ENCODE results near the gene FAM241A.
"Not testable (repeated sequence)": the region's sequence is repeated elsewhere in the genome, so short reads cannot be mapped to it uniquely, and the experiment has no call there.

Gene FAM241A

DNA sequence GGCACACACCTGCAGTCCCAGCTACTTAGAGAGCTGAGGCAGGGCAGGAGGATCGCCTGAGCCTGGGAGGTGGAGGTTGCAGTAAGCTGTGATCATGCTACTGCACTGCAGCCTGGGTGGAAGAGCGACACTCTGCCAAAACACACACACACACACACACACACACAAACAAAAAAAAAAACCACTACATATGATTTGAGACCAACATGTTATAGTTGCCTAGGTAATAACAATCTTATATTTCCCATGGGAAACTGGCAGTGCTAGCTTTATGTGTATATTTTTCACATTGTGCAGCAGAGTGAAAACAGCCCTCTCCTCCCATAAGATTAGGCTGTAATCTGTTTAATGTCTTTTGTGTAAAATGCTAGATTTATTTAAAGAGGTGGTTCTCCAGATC, 3.1 kb upstream of the FAM241A start:
- Histone ChIP-seq H3K4me3 (ENCODE audit: low read length) (no peak overlapping the region), H3K9ac (ENCODE audit: low read length) (no peak overlapping the region), H3K36me3 (ENCODE audit: control insufficient read depth, insufficient read depth, low read length) (no peaks in the 10 kb centered on the region), H3K27ac (ENCODE audit: low read depth, low read length) (no peak overlapping the region), H3K27me3 (ENCODE audit: control insufficient read depth, insufficient read depth, low read length) (no peaks in the 10 kb centered on the region), H3K4me1 (ENCODE audit: control insufficient read depth, insufficient read depth, low read length) (peaks cover 6% of the 10 kb centered on the region)

DNA sequence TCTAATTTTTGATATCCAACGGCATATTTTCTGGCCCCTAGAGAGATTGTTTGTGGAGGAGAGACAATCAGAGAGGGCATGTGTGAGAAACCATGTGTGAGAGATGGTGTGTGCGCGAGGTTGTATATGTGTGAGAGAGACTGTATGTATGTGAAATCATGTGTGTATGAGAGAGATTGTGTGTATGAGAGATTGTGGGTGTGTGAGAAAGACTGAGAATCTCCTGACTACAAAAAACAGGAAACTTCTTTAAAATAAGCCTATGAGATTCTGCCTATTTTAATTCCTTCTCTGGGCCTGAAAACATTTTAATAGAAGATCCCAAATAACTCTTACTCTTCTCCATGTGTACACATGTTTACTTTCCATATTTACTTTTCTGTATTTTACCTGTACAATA, 1.5 kb upstream of the FAM241A start:
- Histone ChIP-seq H3K36me3 (ENCODE audit: control insufficient read depth, insufficient read depth, low read length) (no peaks in the 10 kb centered on the region), H3K27ac (ENCODE audit: low read depth, low read length) (no peak overlapping the region), H3K4me1 (ENCODE audit: control insufficient read depth, insufficient read depth, low read length) (peaks cover 6% of the 10 kb centered on the region), H3K4me3 (ENCODE audit: low read length) (no peak overlapping the region), H3K9ac (ENCODE audit: low read length) (no peak overlapping the region), H3K27me3 (ENCODE audit: control insufficient read depth, insufficient read depth, low read length) (no peaks in the 10 kb centered on the region)

DNA sequence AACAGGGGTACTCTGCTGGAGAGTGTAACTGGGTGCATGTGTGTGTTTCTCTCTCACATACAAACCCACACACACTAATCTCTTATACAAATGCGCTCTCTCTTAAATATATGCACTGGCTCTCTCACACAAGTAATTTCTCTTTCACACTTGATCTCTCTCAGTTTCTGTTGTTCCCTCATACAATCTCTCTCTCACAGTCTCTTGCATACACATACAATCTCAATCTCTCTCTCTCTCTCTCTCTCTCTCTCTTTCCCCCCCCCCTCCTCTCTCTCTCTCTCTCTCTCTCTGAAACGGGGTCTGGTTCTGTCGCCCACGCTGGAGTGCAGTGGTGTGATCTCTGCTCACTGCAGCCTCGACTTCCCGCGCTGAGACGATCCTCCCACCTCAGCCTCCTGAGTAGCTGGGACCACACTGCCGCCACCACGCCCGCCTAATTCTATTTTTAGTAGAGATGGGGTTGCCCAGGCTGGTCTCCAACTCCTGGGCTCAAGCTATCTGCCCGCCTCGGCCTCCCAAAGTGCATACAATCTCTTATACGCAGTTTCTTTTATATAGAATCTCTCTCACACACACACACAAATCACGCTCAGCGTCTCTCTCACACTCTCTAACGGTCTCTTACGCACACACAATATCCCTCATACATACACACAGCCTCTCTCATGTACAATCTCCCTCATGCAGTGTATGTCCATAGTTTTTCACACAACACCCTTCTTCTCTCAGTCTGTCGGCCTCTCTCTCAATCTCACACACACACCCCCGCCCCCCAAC, 518 bp upstream of the FAM241A start:
- peak overlapping the region; percentile 80 for H3K27ac ChIP-seq (ENCODE audit: low read depth, low read length)
- no peaks in the 10 kb centered on the region for H3K27me3 ChIP-seq (ENCODE audit: control insufficient read depth, insufficient read depth, low read length)
- H3K9ac ChIP-seq (ENCODE audit: low read length) = no peak overlapping the region
- no peaks in the 10 kb centered on the region for H3K36me3 ChIP-seq (ENCODE audit: control insufficient read depth, insufficient read depth, low read length)
- peak overlapping the region; percentile 3 for H3K4me3 ChIP-seq (ENCODE audit: low read length)
- H3K4me1 ChIP-seq (ENCODE audit: control insufficient read depth, insufficient read depth, low read length) = peaks cover 6% of the 10 kb centered on the region

DNA sequence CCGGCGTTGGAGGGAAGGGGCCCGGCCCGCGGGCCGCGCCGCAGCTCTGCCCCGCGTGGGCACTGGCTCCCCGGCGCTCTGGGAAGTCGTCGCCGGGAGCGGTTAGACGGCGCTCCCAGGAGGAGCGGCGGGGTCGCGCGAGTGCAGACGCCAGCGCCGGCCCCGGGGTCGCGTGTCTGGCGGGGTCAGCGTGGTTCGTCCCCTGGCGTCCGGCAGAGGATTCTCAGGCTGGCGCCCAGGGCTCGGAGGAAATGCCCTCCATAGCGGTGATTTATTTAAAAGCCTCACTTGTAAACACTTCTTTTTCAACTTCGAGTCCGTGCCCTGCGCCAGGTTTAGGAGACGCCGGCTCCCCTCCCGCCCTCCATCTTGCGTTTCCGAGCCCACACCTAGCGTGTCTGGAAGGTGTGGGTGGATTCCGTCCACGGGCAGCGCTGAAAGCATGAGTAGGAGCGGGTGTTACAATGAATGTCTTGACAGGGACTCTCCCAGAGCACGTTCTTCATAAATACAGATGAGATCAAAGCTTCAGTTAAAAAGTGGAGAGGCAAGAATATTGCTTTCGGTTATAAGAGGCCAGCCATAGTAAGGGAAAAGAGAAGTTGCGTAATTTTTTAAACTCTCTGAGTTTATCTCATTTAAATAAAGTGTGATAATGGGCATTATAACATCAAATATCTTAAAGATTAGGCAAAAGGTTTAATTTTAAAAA, 692 bp downstream of the FAM241A start:
- Histone ChIP-seq H3K4me1 (ENCODE audit: control insufficient read depth, insufficient read depth, low read length) (peaks cover 6% of the 10 kb centered on the region), H3K4me3 (ENCODE audit: low read length) (peak overlapping the region; percentile 69), H3K27me3 (ENCODE audit: control insufficient read depth, insufficient read depth, low read length) (no peaks in the 10 kb centered on the region), H3K27ac (ENCODE audit: low read depth, low read length) (peak overlapping the region; percentile 80), H3K36me3 (ENCODE audit: control insufficient read depth, insufficient read depth, low read length) (no peaks in the 10 kb centered on the region), H3K9ac (ENCODE audit: low read length) (no peak overlapping the region)

DNA sequence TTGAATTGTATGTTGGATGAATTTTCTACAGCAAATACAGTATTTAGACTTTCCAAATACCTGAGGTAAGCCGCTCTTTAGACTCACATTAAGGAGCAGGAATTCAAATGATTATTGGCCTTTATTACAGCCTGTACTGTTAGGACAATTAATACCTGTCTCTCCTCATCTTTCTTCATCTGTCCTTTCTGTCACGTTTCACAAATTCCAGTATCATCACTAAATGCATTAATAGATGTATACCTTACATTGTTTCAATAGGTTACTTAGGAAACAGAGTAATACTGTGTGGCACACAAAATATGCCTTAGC, 1.2 kb downstream of the FAM241A start:
- H3K27me3 ChIP-seq (ENCODE audit: control insufficient read depth, insufficient read depth, low read length) = no peaks in the 10 kb centered on the region
- H3K27ac ChIP-seq (ENCODE audit: low read depth, low read length) = no peak overlapping the region
- H3K9ac ChIP-seq (ENCODE audit: low read length) = no peak overlapping the region
- peak overlapping the region; percentile 69 for H3K4me3 ChIP-seq (ENCODE audit: low read length)
- peaks cover 6% of the 10 kb centered on the region for H3K4me1 ChIP-seq (ENCODE audit: control insufficient read depth, insufficient read depth, low read length)
- no peaks in the 10 kb centered on the region for H3K36me3 ChIP-seq (ENCODE audit: control insufficient read depth, insufficient read depth, low read length)

DNA sequence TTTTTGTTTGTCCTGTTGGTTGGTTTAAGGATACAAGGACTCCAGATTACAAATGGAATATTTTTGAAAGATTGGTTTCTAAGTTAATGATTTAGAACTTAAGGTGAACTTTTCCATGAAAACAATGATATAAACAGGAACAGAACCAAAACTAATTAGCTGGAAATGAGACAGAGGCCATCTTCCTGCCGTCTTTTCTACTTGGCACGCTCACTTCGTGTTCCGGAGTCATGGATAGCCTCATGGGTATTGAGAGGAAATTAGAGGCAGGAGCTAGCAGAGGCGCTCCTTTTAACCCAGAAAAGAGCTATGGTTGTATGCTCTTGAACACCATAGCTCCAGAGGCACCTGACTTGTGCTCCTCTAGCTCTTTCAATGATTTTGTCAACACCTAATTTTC, 2.4 kb downstream of the FAM241A start:
- Histone ChIP-seq H3K9ac (ENCODE audit: low read length) (no peak overlapping the region), H3K27me3 (ENCODE audit: control insufficient read depth, insufficient read depth, low read length) (no peaks in the 10 kb centered on the region), H3K27ac (ENCODE audit: low read depth, low read length) (no peak overlapping the region), H3K4me3 (ENCODE audit: low read length) (no peak overlapping the region), H3K36me3 (ENCODE audit: control insufficient read depth, insufficient read depth, low read length) (no peaks in the 10 kb centered on the region), H3K4me1 (ENCODE audit: control insufficient read depth, insufficient read depth, low read length) (peaks cover 6% of the 10 kb centered on the region)

DNA sequence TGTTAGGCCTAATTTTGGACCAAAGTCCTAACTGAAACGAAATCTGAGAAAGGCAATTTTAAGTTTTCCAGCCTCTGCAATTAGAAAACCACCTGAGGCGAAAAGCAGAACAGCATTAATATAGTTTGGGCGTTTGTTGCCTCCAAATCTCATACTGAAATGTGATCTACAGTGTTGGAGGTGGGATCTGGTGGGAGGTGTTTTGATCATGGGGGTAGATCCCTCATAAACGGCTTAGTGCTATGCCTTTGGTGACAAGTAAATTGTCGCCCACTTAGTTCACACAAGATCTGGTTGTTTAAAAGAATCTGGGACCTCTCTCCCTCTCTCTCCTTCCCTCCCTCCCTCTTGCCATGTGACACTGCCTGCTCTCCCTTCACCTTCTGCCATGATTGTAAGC, 5.7 kb downstream of the FAM241A start:
- H3K4me3 ChIP-seq (ENCODE audit: low read length) = no peak overlapping the region
- no peaks in the 10 kb centered on the region for H3K36me3 ChIP-seq (ENCODE audit: control insufficient read depth, insufficient read depth, low read length)
- no peaks in the 10 kb centered on the region for H3K27me3 ChIP-seq (ENCODE audit: control insufficient read depth, insufficient read depth, low read length)
- H3K4me1 ChIP-seq (ENCODE audit: control insufficient read depth, insufficient read depth, low read length) = peaks cover 6% of the 10 kb centered on the region
- no peak overlapping the region for H3K27ac ChIP-seq (ENCODE audit: low read depth, low read length)
- H3K9ac ChIP-seq (ENCODE audit: low read length) = no peak overlapping the region

DNA sequence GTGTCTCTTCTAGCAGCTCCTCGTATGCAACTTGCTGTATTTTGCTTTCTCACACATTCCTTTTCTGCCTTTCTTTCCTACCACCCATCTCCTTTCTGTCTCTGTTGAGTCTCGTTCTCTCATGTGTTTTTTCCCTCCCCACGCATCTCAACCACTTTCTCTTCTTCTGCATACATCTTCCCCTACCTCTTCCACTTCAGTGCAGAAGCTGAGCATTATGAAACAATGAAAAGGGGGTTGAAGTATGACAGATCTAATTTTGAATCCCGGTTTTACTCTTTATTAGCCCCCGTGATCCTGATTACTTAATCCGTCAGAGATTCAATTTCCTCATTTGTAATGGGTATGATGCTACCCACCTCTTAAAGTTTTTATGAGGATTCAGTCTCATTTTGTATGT, 7.3 kb downstream of the FAM241A start:
- Histone ChIP-seq H3K9ac (ENCODE audit: low read length) (no peak overlapping the region), H3K4me1 (ENCODE audit: control insufficient read depth, insufficient read depth, low read length) (no peaks in the 10 kb centered on the region), H3K27me3 (ENCODE audit: control insufficient read depth, insufficient read depth, low read length) (no peaks in the 10 kb centered on the region), H3K4me3 (ENCODE audit: low read length) (no peak overlapping the region), H3K27ac (ENCODE audit: low read depth, low read length) (no peak overlapping the region), H3K36me3 (ENCODE audit: control insufficient read depth, insufficient read depth, low read length) (no peaks in the 10 kb centered on the region)

DNA sequence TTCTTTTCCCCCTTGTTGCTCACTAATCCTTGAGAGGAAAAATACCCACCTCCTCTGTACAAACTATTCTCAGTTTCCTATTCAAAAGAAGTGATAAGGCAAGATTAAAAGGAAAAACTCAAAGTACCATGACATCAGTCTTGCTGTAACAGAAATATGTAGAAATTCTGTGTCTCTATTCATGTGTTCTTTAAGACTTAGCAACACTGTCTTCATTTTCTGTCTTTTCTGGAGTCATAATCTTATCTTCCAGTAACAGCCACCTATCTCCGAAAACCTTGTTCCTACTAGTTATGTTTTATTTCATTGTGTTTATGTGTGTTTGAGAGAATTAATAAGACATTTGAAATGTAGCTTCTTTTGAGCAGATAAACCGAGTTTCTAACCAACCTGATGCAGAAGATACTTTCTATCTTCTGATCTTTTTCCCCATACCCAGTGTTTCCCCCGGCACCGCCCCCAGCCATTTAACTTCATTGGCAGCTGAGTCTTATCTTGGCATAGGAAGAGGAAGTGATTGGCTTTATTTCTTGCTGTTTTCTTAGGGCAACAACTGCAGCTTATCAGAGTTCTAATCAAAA, 8.0 kb downstream of the FAM241A start:
- H3K36me3 ChIP-seq (ENCODE audit: control insufficient read depth, insufficient read depth, low read length) = no peaks in the 10 kb centered on the region
- no peak overlapping the region for H3K9ac ChIP-seq (ENCODE audit: low read length)
- no peak overlapping the region for H3K4me3 ChIP-seq (ENCODE audit: low read length)
- H3K27ac ChIP-seq (ENCODE audit: low read depth, low read length) = no peak overlapping the region
- no peaks in the 10 kb centered on the region for H3K4me1 ChIP-seq (ENCODE audit: control insufficient read depth, insufficient read depth, low read length)
- no peaks in the 10 kb centered on the region for H3K27me3 ChIP-seq (ENCODE audit: control insufficient read depth, insufficient read depth, low read length)

DNA sequence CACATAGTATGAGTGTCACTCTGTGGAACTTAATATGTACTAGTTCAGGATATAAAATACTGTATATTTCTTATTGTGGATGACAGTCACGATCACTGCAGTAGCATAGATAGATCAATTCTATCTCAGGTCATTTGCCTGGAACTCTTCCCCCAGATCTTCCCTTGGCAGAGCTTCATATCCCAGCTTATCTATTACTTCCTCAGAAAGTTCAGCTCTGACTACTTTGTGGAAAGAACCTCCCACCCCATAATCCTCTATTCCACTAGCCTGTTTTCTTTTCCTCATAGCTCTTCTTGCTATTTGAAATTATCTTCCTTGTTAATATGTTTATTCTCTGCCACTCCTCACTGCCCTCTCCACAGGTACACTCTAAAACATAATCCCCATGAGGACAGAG, 10.9 kb downstream of the FAM241A start:
- H3K27me3 ChIP-seq (ENCODE audit: control insufficient read depth, insufficient read depth, low read length) = no peaks in the 10 kb centered on the region
- no peaks in the 10 kb centered on the region for H3K36me3 ChIP-seq (ENCODE audit: control insufficient read depth, insufficient read depth, low read length)
- H3K27ac ChIP-seq (ENCODE audit: low read depth, low read length) = no peak overlapping the region
- H3K9ac ChIP-seq (ENCODE audit: low read length) = no peak overlapping the region
- no peaks in the 10 kb centered on the region for H3K4me1 ChIP-seq (ENCODE audit: control insufficient read depth, insufficient read depth, low read length)
- no peak overlapping the region for H3K4me3 ChIP-seq (ENCODE audit: low read length)

DNA sequence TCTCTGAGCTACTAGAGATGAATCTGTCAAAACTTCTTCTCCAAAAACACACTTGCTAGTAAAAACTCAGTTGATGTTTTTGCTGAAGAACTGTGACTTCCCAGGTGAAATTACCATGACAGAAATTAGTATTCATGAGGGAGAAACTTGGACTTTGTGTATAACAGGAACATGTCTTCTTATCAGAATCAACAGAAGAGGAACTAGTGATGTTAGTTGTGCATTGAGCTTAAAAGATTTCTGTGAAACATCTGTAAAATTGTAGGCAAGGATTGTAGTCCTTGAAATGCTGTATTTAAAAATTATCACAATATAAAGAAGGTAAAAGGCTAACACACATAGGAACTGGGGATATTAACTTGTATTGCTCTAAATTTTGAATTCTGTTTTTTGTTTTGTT, 11.3 kb downstream of the FAM241A start:
- Histone ChIP-seq H3K9ac (ENCODE audit: low read length) (no peak overlapping the region), H3K4me1 (ENCODE audit: control insufficient read depth, insufficient read depth, low read length) (no peaks in the 10 kb centered on the region), H3K36me3 (ENCODE audit: control insufficient read depth, insufficient read depth, low read length) (no peaks in the 10 kb centered on the region), H3K27ac (ENCODE audit: low read depth, low read length) (no peak overlapping the region), H3K4me3 (ENCODE audit: low read length) (no peak overlapping the region), H3K27me3 (ENCODE audit: control insufficient read depth, insufficient read depth, low read length) (no peaks in the 10 kb centered on the region)

DNA sequence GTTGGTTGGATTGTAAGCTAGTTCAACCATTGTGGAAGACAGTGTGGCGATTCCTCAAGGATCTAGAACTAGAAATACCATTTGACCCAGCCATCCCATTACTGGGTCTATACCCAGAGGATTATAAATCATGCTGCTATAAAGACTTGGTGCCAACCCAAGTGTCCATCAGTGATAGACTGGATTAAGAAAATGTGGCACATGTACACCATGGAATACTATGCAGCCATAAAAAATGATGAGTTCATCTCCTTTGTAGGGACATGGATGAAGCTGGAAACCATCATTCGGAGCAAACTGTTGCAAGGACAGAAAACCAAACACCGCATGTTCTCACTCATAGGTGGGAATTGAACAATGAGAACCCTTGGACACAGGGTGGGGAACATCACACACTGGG, 18.5 kb downstream of the FAM241A start:
- H3K4me1 ChIP-seq (ENCODE audit: control insufficient read depth, insufficient read depth, low read length); H3K27me3 ChIP-seq (ENCODE audit: control insufficient read depth, insufficient read depth, low read length); H3K27ac ChIP-seq (ENCODE audit: low read depth, low read length); H3K36me3 ChIP-seq (ENCODE audit: control insufficient read depth, insufficient read depth, low read length); H3K9ac ChIP-seq (ENCODE audit: low read length); H3K4me3 ChIP-seq (ENCODE audit: low read length): not testable (repeated sequence)

DNA sequence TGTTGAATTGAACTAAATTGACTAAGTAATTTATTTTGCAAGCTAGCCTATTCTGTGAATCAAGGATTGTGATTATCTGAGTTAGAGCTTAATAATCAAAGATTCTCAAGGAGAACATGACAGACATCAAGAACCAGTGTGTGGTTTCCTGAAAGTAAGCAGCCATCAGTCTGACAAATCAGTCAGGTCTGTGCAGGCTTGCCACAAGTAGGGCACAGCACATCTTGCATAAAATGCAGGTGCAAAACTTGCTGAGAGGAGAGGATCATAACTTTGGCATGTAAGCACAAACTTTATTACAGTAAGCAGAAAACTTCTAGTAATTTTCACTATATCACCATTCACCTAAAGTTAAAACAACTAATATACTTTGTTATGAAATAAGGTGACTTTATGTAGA, 22.5 kb downstream of the FAM241A start:
- Histone ChIP-seq H3K4me1 (ENCODE audit: control insufficient read depth, insufficient read depth, low read length) (no peaks in the 10 kb centered on the region), H3K4me3 (ENCODE audit: low read length) (no peak overlapping the region), H3K9ac (ENCODE audit: low read length) (no peak overlapping the region), H3K27me3 (ENCODE audit: control insufficient read depth, insufficient read depth, low read length) (no peaks in the 10 kb centered on the region), H3K36me3 (ENCODE audit: control insufficient read depth, insufficient read depth, low read length) (no peaks in the 10 kb centered on the region), H3K27ac (ENCODE audit: low read depth, low read length) (no peak overlapping the region)
